Sigmoid colon (tissue), 7 donors: ENCODE measurements around the gene LITAF. TPM values are rescaled to one million over a fixed set of nuclear protein-coding genes. Genes with fewer than 3 reads are reported as not detected.

ENCODE experiments used
- DNase-seq: peaks from one replicate; pipeline ENCODE4 v3.0.0-alpha.2; 2019
- H3K27ac ChIP-seq, 4 donors: fragments of 200-600 bp; sonication (generic); one replicate each; pipeline ENCODE4 v1.5.1; 2016 to 2019; ENCODE audit warnings: mild to moderate bottlenecking in 1 of 4
- H3K27me3 ChIP-seq, 3 donors: fragments of 200-600 bp; sonication (generic); one replicate each; pipeline ENCODE4 v1.5.1; 2019; ENCODE audit warnings: mild to moderate bottlenecking in 1 of 3
- H3K36me3 ChIP-seq, 4 donors: fragments of 200-600 bp; sonication (generic); one replicate each; pipeline ENCODE4 v1.5.1; 2016 to 2019
- H3K4me1 ChIP-seq, 4 donors: fragments of 200-600 bp; sonication (generic); one replicate each; pipeline ENCODE4 v1.5.1; 2017 to 2019
- H3K4me3 ChIP-seq, 4 donors: fragments of 200-600 bp; sonication (generic); one replicate each; pipeline ENCODE4 v1.5.1; 2017 to 2019; ENCODE audit warnings: mild to moderate bottlenecking in 2 of 4, moderate library complexity in 1 of 4
- H3K9me3 ChIP-seq, 4 donors: fragments of 200-600 bp in 3 of 4; sonication (generic) in 3 of 4; one replicate each; pipeline versions ENCODE4 v1.5.1 to v1.6.1; 2013 to 2019
- EP300 ChIP-seq, 4 donors: sonication (generic); formaldehyde crosslinking; IDR thresholded peaks; one replicate each; pipeline ENCODE4 v1.6.1; 2017; ENCODE audit warnings: antibody characterized with exemption in 4 of 4
- POLR2A ChIP-seq, 2 donors: fragments of 450-650 bp; IDR thresholded peaks; one replicate each; pipeline ENCODE4 v1.6.1; 2016; ENCODE audit warnings: antibody characterized with exemption in 2 of 2, mild to moderate bottlenecking in 2 of 2, moderate library complexity in 2 of 2
- POLR2AphosphoS5 ChIP-seq, 4 donors: sonication (generic); formaldehyde crosslinking; IDR thresholded peaks; one replicate each; pipeline ENCODE4 v1.6.1; 2017; ENCODE audit warnings: antibody characterized with exemption in 4 of 4
- WGBS, 2 donors: extraction: QIAGEN DNeasy Blood & Tissue Kit; methylation state at CpG; one replicate each; pipeline ENCODE4 v1.1.7; 2013; 5-methylcytosine and 5-hydroxymethylcytosine counted together
- intact Hi-C: fragments of 100-400 bp; cut with DNase I; formaldehyde crosslinking; loops from one replicate; pipeline ENCODE4 v1.15.1; 2023
- polyA plus RNA-seq, 3 donors: library from polyadenylated mRNA; stranded (reverse); fragments of 200-250 nt; gene quantifications; one replicate each; pipeline ENCODE4 v1.2.3, GENCODE V29; 2013
- total RNA-seq, 4 donors: library from RNA; depleted of rRNA; stranded (reverse); fragments of >200 nt; gene quantifications; one replicate each; pipeline ENCODE4 v1.1.0, GENCODE V29; 2016
- TF ChIP-seq, protein P1 (sequence below), 4 experiments: fragments of 450-650 bp in 3 of 4; fragments of 200-600 bp in 1 of 4; IDR thresholded peaks; one replicate each; pipeline ENCODE4 v1.5.1; 2016 to 2019; ENCODE audit warnings: antibody characterized with exemption in 4 of 4, mild to moderate bottlenecking in 3 of 4, moderate library complexity in 2 of 4
- donor health status: healthy with polysubstance abuse.
- donor health status: Bipolar disorder and iron deficiency.
- donor health status: healthy.

LITAF gene
- total and polyA plus RNA-seq, 7 donors: 20.6 to 307 (median 55.1) TPM

DNA sequence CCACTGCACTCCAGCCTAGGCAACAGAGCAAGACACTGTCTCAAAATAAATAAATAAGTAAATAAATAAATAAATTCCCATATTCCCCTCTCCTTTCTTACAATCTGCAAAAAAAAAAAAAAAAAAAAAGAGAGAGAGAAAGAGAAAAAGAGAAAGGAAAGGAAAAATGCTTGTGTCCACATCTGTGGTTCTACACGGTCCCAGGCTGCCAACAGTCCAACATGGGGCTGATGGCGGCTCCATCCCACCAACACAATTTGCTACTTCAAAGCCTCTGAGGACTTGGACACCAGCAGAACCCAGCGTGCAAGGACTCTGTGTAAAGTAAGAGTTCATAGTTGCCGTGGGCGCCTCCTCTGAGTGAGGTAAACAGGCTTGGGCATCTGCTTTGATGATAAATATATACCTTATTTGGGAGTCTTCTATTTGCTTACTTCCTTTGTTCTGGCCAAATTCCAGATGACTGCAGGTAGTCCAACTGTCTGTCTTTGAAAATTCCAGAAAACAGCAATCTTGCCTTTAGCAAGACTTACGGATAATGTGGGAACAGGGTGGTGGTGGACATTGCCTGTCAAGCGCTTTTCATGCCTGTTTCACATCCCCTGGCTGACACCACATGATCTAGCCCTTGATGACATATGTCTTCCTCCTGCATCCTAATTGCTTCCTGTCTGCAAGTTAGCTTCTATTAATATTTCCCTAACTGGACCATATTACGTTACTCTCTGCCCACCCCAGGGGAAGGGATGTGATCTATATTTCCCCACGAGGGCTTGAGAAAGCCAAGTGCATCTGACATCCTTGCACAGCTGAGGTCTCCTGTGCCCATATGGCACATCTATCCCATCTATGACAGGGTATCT lies 10.1 kb downstream of the LITAF start:
- WGBS, 2 donors: 61 to 62% methylated on average over 9 of the region's 9 CpGs
- H3K27me3 ChIP-seq: no peaks in the 10 kb centered on the region
- H3K4me3 ChIP-seq: no peak overlapping the region
- DNase-seq: no peak
- H3K4me1 ChIP-seq: peaks cover 0 to 8% (median 6%) of the 10 kb centered on the region in 4 donors
- no peaks in the 10 kb centered on the region for H3K36me3 ChIP-seq
- TF ChIP-seq POLR2AphosphoS5 (IDR thresholded peaks at IDR 0.05): peak in 2 of 4 donors; percentile 9 to 25
- TF ChIP-seq, protein P1, sequence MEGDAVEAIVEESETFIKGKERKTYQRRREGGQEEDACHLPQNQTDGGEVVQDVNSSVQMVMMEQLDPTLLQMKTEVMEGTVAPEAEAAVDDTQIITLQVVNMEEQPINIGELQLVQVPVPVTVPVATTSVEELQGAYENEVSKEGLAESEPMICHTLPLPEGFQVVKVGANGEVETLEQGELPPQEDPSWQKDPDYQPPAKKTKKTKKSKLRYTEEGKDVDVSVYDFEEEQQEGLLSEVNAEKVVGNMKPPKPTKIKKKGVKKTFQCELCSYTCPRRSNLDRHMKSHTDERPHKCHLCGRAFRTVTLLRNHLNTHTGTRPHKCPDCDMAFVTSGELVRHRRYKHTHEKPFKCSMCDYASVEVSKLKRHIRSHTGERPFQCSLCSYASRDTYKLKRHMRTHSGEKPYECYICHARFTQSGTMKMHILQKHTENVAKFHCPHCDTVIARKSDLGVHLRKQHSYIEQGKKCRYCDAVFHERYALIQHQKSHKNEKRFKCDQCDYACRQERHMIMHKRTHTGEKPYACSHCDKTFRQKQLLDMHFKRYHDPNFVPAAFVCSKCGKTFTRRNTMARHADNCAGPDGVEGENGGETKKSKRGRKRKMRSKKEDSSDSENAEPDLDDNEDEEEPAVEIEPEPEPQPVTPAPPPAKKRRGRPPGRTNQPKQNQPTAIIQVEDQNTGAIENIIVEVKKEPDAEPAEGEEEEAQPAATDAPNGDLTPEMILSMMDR (IDR thresholded peaks at IDR 0.05): no peak
- intact Hi-C loops: no loop called here
- H3K9me3 ChIP-seq: no peaks in the 10 kb centered on the region
- H3K27ac ChIP-seq: no peak overlapping the region

DNA sequence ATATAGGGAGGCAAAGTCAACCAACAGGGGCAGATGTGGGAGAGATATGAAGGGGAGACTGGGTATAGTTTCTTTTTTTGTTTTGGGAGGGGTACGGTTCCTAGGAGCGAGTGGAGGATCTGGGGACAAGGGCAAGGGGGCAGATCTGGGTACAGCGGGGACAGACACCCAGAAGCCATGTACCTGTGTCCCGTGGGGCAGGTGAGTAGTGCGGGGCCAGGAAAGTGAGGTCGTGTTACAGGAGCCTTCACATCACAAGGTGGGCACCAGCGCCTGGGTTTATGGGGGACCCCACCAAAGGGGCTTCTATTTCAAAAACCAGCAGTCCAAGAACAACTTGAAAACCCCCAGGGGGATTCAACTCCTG lies 11.5 kb downstream of the LITAF start:
- intact Hi-C loops: no loop called here
- Histone ChIP-seq H3K4me1 (peaks cover 0 to 20% (median 10%) of the 10 kb centered on the region in 4 donors), H3K27ac (no peak overlapping the region), H3K36me3 (no peaks in the 10 kb centered on the region), H3K27me3 (no peaks in the 10 kb centered on the region), H3K4me3 (no peak overlapping the region), H3K9me3 (no peaks in the 10 kb centered on the region)
- WGBS, 2 donors: 86 to 96% methylated on average over 7 of the region's 7 CpGs
- no peak for DNase-seq
- TF ChIP-seq, protein P1 (IDR thresholded peaks at IDR 0.05): no peak
- TF ChIP-seq EP300 (IDR thresholded peaks at IDR 0.05) (no peak), POLR2A (IDR thresholded peaks at IDR 0.05) (no peak), POLR2AphosphoS5 (IDR thresholded peaks at IDR 0.05) (no peak)

DNA sequence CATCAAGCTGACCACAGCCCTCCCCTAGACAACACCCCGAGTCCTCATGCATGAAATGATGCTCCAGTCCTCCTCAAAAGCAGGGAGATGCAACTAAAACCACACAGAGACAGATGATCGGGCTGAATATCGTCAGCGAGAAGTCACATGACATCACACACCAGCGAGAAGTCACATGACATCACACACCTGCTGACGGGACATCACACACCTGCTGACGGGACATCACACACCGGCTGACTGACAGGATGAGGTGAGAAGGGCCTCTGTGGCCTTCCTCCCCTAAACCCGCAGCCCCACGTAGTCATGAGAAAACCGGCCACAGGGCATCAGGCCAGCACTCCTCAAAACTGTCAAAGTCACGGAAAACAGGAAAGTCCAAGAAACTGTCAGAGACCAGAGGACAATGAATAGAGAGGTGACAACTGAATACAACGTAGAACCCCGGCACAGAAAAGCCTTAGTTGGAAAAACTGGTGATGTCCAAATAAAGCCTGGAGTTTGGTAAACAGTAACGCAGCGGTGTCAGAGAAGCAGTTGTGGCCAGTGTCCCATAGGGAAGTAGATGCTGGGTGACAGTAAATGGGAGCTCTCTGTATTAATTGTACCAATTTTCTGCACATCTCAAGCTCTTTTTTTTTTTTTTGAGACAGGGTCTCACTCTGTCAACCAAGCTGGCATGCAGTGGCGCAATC lies 14.3 kb downstream of the LITAF start:
- Histone ChIP-seq H3K36me3 (no peaks in the 10 kb centered on the region), H3K4me3 (no peak overlapping the region), H3K4me1 (peaks cover 0 to 20% (median 10%) of the 10 kb centered on the region in 4 donors), H3K9me3 (no peaks in the 10 kb centered on the region), H3K27ac (peak overlapping the region in 1 of 4 donors; percentile 18), H3K27me3 (no peaks in the 10 kb centered on the region)
- intact Hi-C loops: no loop called here
- no peak for DNase-seq
- TF ChIP-seq EP300 (IDR thresholded peaks at IDR 0.05) (no peak), POLR2AphosphoS5 (IDR thresholded peaks at IDR 0.05) (no peak), POLR2A (IDR thresholded peaks at IDR 0.05) (no peak)
- TF ChIP-seq, protein P1 (IDR thresholded peaks at IDR 0.05): no peak
- 72 to 83% methylated on average over 17 of the region's 17 CpGs for WGBS, 2 donors

DNA sequence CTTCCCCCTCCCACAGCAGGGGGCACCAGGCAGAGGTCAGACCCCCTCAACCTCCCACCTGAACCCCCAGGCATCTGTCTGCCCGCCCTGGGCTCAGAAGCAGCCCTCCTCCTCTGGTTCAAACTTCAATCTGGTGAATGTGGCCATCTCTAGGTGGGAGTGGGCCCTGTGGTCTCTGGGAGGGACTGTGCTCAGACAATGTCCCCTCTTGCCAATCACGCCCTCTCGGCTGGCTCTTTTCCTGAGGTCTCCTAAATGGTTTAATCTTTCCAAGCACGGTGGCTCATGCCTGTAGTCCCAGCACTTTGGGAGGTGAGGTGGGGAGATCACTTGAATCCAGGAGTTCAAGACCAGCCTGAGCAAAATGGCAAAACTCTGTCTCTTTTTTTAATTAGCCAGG lies 15.2 kb downstream of the LITAF start:
- H3K4me3 ChIP-seq: no peak overlapping the region
- H3K27ac ChIP-seq: peak overlapping the region in 1 of 4 donors; percentile 18
- H3K4me1 ChIP-seq: peaks cover 0 to 20% (median 12%) of the 10 kb centered on the region in 4 donors
- no peak for DNase-seq
- TF ChIP-seq POLR2AphosphoS5 (IDR thresholded peaks at IDR 0.05) (no peak), EP300 (IDR thresholded peaks at IDR 0.05) (no peak), POLR2A (IDR thresholded peaks at IDR 0.05) (no peak)
- TF ChIP-seq, protein P1 (IDR thresholded peaks at IDR 0.05): no peak
- H3K9me3 ChIP-seq: no peaks in the 10 kb centered on the region
- WGBS, 2 donors: 93% methylated on average over 4 of the region's 4 CpGs
- intact Hi-C loops: no loop called here
- no peaks in the 10 kb centered on the region for H3K36me3 ChIP-seq
- H3K27me3 ChIP-seq: no peaks in the 10 kb centered on the region
